Measurements from ENCODE around the gene MAML3.

DNA sequence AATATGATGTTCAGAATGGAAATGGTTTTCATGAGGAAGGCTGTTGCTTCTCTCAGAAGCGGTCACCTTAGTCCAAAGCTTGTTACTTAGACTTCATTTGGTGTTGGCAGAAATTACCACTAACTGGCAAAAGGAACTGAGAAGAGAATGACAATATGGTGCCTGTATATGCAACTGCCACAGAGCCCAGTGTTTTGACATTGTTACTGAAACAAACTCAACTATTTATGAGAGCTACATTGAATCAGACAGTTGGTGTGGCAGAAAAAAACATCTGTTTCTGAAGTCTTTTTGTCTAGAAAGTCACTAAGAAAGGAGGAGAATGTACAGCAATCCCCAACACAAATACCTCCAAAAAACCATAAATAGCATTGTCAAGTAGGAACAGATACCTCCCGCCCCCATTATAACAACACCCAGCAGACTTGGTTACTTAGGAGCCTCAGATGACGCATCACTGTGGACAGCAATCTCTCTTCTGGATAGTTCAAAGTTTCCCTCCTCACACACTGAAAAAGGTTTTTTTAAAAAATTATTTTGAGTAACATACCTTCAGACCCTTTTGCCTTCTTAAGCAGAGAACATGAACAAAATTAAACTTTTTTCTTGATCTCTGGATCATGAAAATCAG, 92.2 kb downstream of the MAML3 start:
- no peak for TF ChIP-seq CTCF (IDR thresholded peaks at IDR 0.05 in 8 of 11, conservative IDR thresholded peaks at IDR 0.05 in 3 of 11)
- no peak for TF ChIP-seq POLR2A (IDR thresholded peaks at IDR 0.05)

Measured in spleen (tissue), 7 donors.